GM12874 (cell line): ENCODE results near the gene NTRK3.

Experiments
- CTCF ChIP-seq: IDR thresholded peaks from 2 replicates; pipeline ENCODE4 v1.5.1; 2011; ENCODE audit warnings: low read depth, mild to moderate bottlenecking, control low read depth, low read length, moderate library complexity; ENCODE audit not compliant: insufficient read depth

NTRK3 gene

GRCh38 chr15:87906444-87906843, 350.1 kb downstream of the NTRK3 start:
- TF ChIP-seq CTCF: no peak

GRCh38 chr15:87902772-87903426, 353.6 kb downstream of the NTRK3 start:
- no peak for TF ChIP-seq CTCF

- no peak for TF ChIP-seq CTCF
Measured at GRCh38 chr15:87901926-87902690, 354.4 kb downstream of the NTRK3 start.

GRCh38 chr15:87901008-87901407, 355.5 kb downstream of the NTRK3 start:
- no peak for TF ChIP-seq CTCF

- TF ChIP-seq CTCF: no peak
Measured at GRCh38 chr15:87896936-87897335, 359.6 kb downstream of the NTRK3 start.

GRCh38 chr15:87887177-87887576, 369.4 kb downstream of the NTRK3 start:
- TF ChIP-seq CTCF: no peak

GRCh38 chr15:87881026-87881425, 375.5 kb downstream of the NTRK3 start:
- no peak for TF ChIP-seq CTCF
